Caco-2 (cell line): ENCODE data around the gene BCL2. TPM values are rescaled to one million over a fixed set of nuclear protein-coding genes. Genes with fewer than 3 reads are reported as not detected.

Experiments used
- BruUV-seq: library from RNA; stranded (reverse); fragments of 400-500 nt; replicated peaks from 2 replicates; lab custom pipeline; 2021; lab: Mats Ljungman, UMichigan
- CTCF ChIA-PET: fragments of 300-600 bp; sonication (Branson Sonifier 250); formaldehyde crosslinking; loops from one replicate; lab custom pipeline; 2022; ENCODE audit warnings: antibody characterized with exemption; lab: Charles Lee
- POLR2A ChIA-PET: fragments of 300-600 bp; sonication (Branson Sonifier 250); formaldehyde crosslinking; loops from one replicate; lab custom pipeline; 2022; ENCODE audit warnings: antibody characterized with exemption; lab: Charles Lee
- DNase-seq, 2 experiments: peaks; one replicate each; pipeline versions ENCODE4 v3.0.0 to v3.0.0-alpha.2; 2020 to 2022
- H3K27me3 ChIP-seq: replicated peaks from 2 replicates; pipeline ENCODE4 v1.6.0; 2011; ENCODE audit warnings: low read length; ENCODE audit not compliant: control insufficient read depth, insufficient read depth
- H3K36me3 ChIP-seq: 2 replicates; pipeline ENCODE4 v1.5.1; 2011; ENCODE audit warnings: low read length; ENCODE audit not compliant: control insufficient read depth, insufficient read depth
- H3K4me1 ChIP-seq: fragments of 250-450 bp; sonication (Bioruptor Pico); 2 replicates; pipeline ENCODE4 v1.5.1; 2020; ENCODE audit warnings: mild to moderate bottlenecking
- H3K4me3 ChIP-seq: 2 replicates; pipeline ENCODE4 v1.5.1; 2011; ENCODE audit warnings: low read depth, mild to moderate bottlenecking, control low read depth, low read length
- H3K9me3 ChIP-seq: fragments of 250-450 bp; sonication (Bioruptor Pico); 2 replicates; pipeline ENCODE4 v1.5.1; 2020; ENCODE audit warnings: mild to moderate bottlenecking, moderate library complexity
- H3K27ac Mint-ChIP-seq: one replicate; pipeline ENCODE4 v1.8.0; 2022; ENCODE audit warnings: mixed read lengths; ENCODE audit not compliant: unreplicated experiment
- H3K27me3 Mint-ChIP-seq: one replicate; pipeline ENCODE4 v1.8.0; 2022; ENCODE audit warnings: mixed read lengths; ENCODE audit not compliant: insufficient read depth, unreplicated experiment
- H3K36me3 Mint-ChIP-seq: one replicate; pipeline ENCODE4 v1.8.0; 2022; ENCODE audit warnings: mild to moderate bottlenecking, mixed read lengths; ENCODE audit not compliant: insufficient read depth, unreplicated experiment
- H3K4me1 Mint-ChIP-seq: one replicate; pipeline ENCODE4 v1.8.0; 2022; ENCODE audit warnings: low read depth, mixed read lengths; ENCODE audit not compliant: unreplicated experiment
- H3K4me3 Mint-ChIP-seq: one replicate; pipeline ENCODE4 v1.8.0; 2022; ENCODE audit warnings: mild to moderate bottlenecking, moderate library complexity, mixed read lengths; ENCODE audit not compliant: unreplicated experiment
- H3K9me3 Mint-ChIP-seq: one replicate; pipeline ENCODE4 v1.8.0; 2022; ENCODE audit warnings: mixed read lengths; ENCODE audit not compliant: unreplicated experiment
- intact Hi-C: fragments of 100-400 bp; cut with micrococcal nuclease; formaldehyde crosslinking; loops from one replicate; pipeline ENCODE4 v1.10.0; 2022; ENCODE audit not compliant: unreplicated experiment
- total RNA-seq: library from RNA; stranded (reverse); gene quantifications from 2 replicates; pipeline ENCODE4 v1.2.3, GENCODE V29; 2022
- TF ChIP-seq, protein P1 (sequence below), 2 experiments: fragments of 200-600 bp in 1 of 2; IDR thresholded peaks; 1 replicate in 1 of 2; 2 replicates in 1 of 2; pipeline versions ENCODE4 v1.5.1 to v1.8.0; 2011 to 2022; ENCODE audit warnings: antibody characterized with exemption in 1 of 2, control low read depth in 1 of 2, inconsistent platforms in 1 of 2, low read depth in 1 of 2, low read length in 1 of 2, mild to moderate bottlenecking in 1 of 2, moderate library complexity in 1 of 2; ENCODE audit not compliant: insufficient read depth in 1 of 2, severe bottlenecking in 1 of 2, unreplicated experiment in 1 of 2

The BCL2 gene
- total RNA-seq, 1 experiment from 2014 or later, result 6.5 TPM

DNA sequence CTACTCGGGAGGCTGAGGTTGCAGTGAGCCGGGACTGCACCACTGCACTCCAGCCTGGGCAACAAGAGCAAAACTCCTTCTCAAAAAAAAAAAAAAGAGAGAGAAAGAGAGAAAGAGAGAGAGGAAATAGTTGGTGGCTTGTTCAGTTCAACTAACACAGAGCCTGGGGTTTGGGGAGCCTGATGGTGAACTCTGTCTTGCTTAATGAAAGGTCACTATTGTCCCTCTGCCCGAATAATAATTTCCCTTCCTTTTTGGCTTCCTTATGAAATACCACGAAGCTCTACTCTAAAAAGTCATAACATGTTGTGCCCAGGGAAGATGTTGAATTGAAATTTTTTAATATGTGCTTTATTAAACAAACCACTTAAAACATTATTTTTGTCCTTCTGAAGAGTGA, 17.3 kb downstream of the BCL2 start:
- H3K27ac Mint-ChIP-seq, result no peak overlapping the region
- no TSS peak for BruUV-seq
- DNase-seq, result no peak
- Histone ChIP-seq H3K36me3 (no peaks in the 10 kb centered on the region), H3K4me3 (no peak overlapping the region), H3K4me1 (no peaks in the 10 kb centered on the region), H3K27me3 (no peaks in the 10 kb centered on the region), H3K9me3 (no peaks in the 10 kb centered on the region)
- ChIA-PET CTCF (no interaction called here), POLR2A (no interaction called here)
- no peak overlapping the region for H3K4me3 Mint-ChIP-seq
- no peaks in the 10 kb centered on the region for H3K36me3 Mint-ChIP-seq
- TF ChIP-seq, protein P1, sequence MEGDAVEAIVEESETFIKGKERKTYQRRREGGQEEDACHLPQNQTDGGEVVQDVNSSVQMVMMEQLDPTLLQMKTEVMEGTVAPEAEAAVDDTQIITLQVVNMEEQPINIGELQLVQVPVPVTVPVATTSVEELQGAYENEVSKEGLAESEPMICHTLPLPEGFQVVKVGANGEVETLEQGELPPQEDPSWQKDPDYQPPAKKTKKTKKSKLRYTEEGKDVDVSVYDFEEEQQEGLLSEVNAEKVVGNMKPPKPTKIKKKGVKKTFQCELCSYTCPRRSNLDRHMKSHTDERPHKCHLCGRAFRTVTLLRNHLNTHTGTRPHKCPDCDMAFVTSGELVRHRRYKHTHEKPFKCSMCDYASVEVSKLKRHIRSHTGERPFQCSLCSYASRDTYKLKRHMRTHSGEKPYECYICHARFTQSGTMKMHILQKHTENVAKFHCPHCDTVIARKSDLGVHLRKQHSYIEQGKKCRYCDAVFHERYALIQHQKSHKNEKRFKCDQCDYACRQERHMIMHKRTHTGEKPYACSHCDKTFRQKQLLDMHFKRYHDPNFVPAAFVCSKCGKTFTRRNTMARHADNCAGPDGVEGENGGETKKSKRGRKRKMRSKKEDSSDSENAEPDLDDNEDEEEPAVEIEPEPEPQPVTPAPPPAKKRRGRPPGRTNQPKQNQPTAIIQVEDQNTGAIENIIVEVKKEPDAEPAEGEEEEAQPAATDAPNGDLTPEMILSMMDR (IDR thresholded peaks at IDR 0.05; ENCODE audit: insufficient read depth in 1 of 2, low read depth in 1 of 2, low read length in 1 of 2, severe bottlenecking in 1 of 2, unreplicated experiment in 1 of 2), result no peak
- intact Hi-C loops, result no loop called here
- no peaks in the 10 kb centered on the region for H3K9me3 Mint-ChIP-seq
- H3K4me1 Mint-ChIP-seq, result no peaks in the 10 kb centered on the region
- H3K27me3 Mint-ChIP-seq, result no peaks in the 10 kb centered on the region

DNA sequence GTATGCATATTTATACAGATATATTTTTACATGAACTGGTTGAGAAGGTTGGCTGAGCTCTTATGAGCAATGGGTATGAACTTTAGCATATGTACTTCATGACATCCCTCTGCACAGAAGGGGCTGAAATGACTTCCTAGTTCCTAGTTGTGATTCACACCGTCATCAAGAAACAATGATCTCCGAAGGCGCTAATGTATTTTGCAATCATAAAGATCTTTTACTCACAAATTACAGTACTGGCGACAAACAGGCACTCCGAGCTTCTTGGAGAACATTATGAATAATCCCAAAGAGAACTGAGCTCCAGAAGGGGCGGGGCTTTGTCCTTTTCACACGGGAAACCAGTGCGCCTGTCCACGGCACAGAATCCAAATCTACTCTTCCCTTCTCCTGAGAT, 18.1 kb downstream of the BCL2 start:
- CTCF ChIA-PET, result no interaction called here
- no peak overlapping the region for H3K4me3 Mint-ChIP-seq
- intact Hi-C loops, result no loop called here
- Histone ChIP-seq H3K9me3 (no peaks in the 10 kb centered on the region), H3K4me1 (no peaks in the 10 kb centered on the region), H3K36me3 (no peaks in the 10 kb centered on the region), H3K4me3 (no peak overlapping the region), H3K27me3 (no peaks in the 10 kb centered on the region)
- no peak for DNase-seq
- H3K4me1 Mint-ChIP-seq, result no peaks in the 10 kb centered on the region
- H3K27ac Mint-ChIP-seq, result no peak overlapping the region
- no peaks in the 10 kb centered on the region for H3K27me3 Mint-ChIP-seq
- POLR2A ChIA-PET, result no interaction called here
- H3K36me3 Mint-ChIP-seq, result no peaks in the 10 kb centered on the region
- no TSS peak for BruUV-seq
- H3K9me3 Mint-ChIP-seq, result no peaks in the 10 kb centered on the region
- TF ChIP-seq, protein P1 (IDR thresholded peaks at IDR 0.05; ENCODE audit: insufficient read depth in 1 of 2, low read depth in 1 of 2, low read length in 1 of 2, severe bottlenecking in 1 of 2, unreplicated experiment in 1 of 2), result no peak

DNA sequence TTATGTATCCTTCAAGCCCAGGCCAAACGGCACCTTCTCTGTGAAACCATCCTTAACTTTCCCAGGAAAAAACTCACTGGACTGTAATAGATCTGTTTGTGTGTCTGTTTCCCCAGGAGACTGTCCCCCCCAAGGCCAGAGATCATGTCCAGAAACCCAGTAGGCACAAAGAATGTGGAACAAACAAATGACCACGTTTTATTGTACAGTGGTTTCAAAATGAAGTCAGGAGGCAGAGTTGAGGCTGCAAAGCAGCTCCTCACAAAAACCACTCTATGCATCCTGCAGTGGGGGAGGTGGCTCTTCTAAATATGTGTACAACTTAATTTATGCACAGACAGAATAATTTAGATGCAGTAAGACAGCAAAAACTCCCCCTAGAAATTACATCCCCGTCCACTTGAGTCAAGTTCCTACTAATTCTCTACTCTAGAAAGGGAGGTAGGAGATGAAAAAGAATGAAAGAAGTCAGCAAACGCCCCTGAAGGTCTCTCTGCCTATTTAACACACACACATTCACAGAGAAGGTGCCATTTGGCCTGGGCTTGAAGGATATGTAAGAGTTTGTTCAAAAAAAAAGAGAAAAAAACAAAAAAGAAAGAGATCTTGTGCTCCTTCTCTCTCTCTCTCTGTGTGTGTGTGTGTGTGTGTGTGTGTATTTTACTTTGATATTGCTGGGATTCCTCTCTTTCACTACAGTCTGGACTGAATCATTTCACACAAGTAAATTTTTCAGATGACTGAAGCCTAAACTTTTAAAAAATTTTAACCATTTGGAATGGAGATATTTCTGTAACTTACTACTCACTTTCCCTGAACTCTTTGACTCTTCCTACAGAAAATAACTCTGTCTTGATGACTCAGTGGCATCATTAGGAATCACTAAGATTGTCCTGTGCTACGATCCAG, 19.5 kb downstream of the BCL2 start:
- DNase-seq, result no peak
- ChIA-PET POLR2A (no interaction called here), CTCF (no interaction called here)
- Mint-ChIP-seq H3K36me3 (no peaks in the 10 kb centered on the region), H3K27ac (no peak overlapping the region), H3K9me3 (no peaks in the 10 kb centered on the region), H3K27me3 (no peaks in the 10 kb centered on the region), H3K4me3 (no peak overlapping the region), H3K4me1 (no peaks in the 10 kb centered on the region)
- no peak overlapping the region for H3K4me3 ChIP-seq
- no TSS peak for BruUV-seq
- no peaks in the 10 kb centered on the region for H3K36me3 ChIP-seq
- intact Hi-C loops, result no loop called here
- TF ChIP-seq, protein P1 (IDR thresholded peaks at IDR 0.05; ENCODE audit: insufficient read depth in 1 of 2, low read depth in 1 of 2, low read length in 1 of 2, severe bottlenecking in 1 of 2, unreplicated experiment in 1 of 2), result no peak
- H3K4me1 ChIP-seq, result no peaks in the 10 kb centered on the region
- no peaks in the 10 kb centered on the region for H3K9me3 ChIP-seq
- no peaks in the 10 kb centered on the region for H3K27me3 ChIP-seq
